ENCODE measurements around the gene ACTA2.

The ACTA2 gene

DNA sequence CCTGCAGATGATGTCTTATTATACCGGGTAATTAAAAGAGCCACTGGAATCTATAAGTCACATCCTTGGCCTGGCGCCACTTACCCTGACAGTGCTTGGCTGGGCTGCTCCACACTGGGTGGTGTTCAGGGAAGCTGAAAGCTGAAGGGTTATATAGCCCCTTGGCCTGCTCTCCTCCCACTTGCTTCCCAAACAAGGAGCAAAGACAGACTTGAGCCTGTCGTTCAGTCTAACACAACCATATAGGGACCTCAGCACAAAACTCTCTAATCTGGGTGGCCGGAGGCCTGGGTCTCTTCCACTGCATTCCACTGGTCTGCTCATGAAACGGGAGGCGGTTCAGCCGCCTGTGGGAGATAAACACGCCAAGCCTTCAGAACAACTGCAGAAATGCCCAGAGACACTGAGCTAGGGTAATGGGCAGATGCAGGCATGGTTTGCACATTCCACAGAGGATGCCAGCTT is at the start of gene ACTA2:
TSS of gene ACTA2 (minus strand) at position 127 of the 465 bp plus-strand sequence. CDS start 3,843 bp downstream, outside the sequence.
- no peak for DNase-seq

DNA sequence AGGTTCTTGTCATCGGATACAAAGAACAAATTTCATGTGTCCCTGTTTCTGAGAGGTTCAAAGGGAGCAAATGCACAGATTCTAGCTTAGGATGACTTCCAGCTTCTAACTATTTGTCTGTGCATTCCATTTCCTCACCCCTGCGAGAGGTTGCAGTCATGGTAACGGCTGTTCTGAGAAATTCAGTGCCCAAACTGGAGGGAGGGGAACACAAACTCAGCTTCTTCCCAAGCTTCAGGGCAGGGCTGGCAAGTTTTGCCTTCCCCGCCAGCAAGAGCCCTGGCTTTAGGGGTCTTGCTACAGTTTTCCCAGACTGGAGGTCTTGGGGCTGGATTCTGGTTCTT is 49.1 kb upstream of the ACTA2 start:
- DNase-seq, result no peak

DNA sequence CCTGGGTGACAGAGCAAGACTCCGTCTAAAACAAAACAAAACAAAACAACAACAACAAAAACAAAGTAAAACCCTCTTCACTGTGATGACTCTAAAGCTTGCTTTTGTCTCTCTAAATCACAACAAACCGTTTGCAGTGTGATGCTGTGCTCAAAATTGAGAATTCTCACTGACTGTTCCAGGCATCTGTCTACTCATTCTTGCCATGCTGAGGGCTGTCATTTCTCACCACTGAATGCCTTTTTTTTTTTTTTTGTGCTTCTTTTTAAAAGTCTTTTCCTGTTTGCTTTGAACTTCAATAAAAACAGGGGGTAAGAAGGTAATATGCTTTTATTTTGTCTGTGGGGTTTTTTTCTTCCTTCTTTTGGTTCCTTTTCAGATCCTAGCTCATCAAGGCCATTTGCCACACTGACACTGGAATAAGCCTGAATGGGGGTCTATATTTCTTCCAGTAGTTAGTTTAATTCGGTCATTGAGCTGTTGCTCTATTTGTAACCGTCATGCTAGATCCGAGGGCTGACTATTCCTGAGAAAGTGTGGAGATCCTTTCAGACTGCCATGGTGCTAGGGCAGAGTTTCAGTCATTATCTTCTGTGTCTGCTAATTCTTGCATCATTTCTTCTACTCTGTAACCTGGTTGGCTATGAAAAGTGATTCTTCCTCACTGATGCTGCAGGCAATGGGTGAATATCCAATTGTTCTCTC is 48.6 kb upstream of the ACTA2 start:
- peak; percentile 46 for DNase-seq

DNA sequence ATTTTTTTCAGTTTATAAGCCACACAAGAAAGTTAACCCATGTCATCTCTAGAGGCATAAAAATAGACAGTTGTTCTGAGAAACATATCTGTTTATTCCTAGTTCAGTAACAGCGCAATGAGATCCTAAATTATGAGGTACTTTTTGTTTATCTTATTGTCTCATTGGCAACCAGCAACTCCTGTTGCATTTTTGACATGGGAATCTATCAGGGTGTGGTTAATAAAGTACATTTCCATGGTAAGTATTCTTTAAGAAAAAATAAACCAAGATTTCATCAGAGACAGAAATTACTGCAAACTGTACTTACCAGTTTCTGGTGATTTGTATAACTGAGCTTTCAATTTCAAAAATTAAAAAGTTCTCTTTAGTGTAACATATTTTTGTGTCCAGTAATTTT is 47.1 kb upstream of the ACTA2 start:
- no peak for DNase-seq

GRCh38 chr10:88996927-88997326 is 44.4 kb upstream of the ACTA2 start:
- DNase-seq, result no peak

- no peak for DNase-seq
Observed at GRCh38 chr10:88995156-88995876, 42.7 kb upstream of the ACTA2 start.

GRCh38 chr10:88994019-88994418 is 41.4 kb upstream of the ACTA2 start:
- DNase-seq, result no peak

GRCh38 chr10:88992921-88993524 is 40.5 kb upstream of the ACTA2 start:
- DNase-seq, result no peak

GRCh38 chr10:88991899-88992320 is 39.3 kb upstream of the ACTA2 start:
- no peak for DNase-seq

- DNase-seq, result peak; percentile 77
Observed at GRCh38 chr10:88991161-88991898, 38.8 kb upstream of the ACTA2 start.

DNA sequence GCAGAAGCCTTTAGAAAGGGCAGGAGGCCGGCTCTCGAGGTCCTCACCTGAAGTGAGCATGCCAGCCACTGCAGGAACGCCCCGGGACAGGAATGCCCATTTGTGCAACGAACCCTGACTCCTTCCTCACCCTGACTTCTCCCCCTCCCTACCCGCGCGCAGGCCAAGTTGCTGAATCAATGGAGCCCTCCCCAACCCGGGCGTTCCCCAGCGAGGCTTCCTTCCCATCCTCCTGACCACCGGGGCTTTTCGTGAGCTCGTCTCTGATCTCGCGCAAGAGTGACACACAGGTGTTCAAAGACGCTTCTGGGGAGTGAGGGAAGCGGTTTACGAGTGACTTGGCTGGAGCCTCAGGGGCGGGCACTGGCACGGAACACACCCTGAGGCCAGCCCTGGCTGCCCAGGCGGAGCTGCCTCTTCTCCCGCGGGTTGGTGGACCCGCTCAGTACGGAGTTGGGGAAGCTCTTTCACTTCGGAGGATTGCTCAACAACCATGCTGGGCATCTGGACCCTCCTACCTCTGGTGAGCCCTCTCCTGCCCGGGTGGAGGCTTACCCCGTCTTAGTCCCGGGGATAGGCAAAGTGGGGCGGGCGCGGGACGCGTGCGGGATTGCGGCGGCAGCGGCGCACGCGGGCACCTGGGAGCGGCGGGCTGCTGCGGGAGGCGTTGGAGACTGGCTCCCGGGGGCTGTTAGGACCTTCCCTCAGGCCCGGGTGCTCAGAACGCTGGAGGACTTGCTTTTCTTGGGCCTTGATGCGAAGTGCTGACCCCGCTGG is 38.0 kb upstream of the ACTA2 start, which contains the start of gene FAS:
TSS of gene FAS (plus strand) at position 415 of the 777 bp plus-strand sequence. CDS start at position 494, 79 bp downstream.
- peak; percentile 79 for DNase-seq

GRCh38 chr10:88989824-88990383 is 37.3 kb upstream of the ACTA2 start:
- no peak for DNase-seq

DNA sequence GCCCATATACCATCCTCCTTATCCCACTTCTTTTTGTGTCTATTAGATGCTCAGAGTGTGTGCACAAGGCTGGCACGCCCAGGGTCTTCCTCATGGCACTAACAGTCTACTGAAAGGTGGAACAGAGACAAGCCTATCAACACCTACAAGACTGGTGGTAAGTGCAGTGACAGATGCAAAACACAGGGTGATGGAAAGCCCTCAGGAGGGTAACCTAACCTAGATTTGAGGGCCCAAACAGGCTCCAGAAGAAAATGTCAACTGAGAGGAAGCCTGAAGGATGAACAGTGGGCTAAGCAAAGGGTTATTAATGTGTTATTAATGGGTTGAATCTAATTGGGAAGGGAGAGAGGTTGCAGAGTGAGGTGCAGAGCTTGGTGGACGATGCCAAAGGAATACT is 36.9 kb upstream of the ACTA2 start:
- no peak for DNase-seq

DNA sequence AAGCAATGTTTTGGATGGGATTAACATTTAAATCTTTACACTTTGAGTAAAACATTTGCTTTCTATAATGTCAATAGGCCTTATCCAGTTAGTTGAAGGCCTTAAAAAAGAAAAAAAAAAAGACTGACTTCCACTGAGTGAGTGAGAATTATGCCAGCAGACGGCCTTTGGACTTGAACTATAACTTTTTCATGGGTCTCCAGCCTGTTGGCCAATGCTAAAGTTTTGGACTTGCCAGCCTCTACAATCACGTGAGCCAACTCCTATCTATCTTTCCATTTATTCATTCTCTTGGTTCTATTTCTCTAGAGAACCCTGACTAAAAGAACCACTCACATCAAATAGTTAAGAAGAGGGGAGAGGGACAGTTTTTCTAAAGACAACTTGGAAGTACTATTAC is 35.3 kb upstream of the ACTA2 start:
- no peak for DNase-seq

- DNase-seq, result no peak
Observed at GRCh38 chr10:88987243-88987725, 34.7 kb upstream of the ACTA2 start.

DNA sequence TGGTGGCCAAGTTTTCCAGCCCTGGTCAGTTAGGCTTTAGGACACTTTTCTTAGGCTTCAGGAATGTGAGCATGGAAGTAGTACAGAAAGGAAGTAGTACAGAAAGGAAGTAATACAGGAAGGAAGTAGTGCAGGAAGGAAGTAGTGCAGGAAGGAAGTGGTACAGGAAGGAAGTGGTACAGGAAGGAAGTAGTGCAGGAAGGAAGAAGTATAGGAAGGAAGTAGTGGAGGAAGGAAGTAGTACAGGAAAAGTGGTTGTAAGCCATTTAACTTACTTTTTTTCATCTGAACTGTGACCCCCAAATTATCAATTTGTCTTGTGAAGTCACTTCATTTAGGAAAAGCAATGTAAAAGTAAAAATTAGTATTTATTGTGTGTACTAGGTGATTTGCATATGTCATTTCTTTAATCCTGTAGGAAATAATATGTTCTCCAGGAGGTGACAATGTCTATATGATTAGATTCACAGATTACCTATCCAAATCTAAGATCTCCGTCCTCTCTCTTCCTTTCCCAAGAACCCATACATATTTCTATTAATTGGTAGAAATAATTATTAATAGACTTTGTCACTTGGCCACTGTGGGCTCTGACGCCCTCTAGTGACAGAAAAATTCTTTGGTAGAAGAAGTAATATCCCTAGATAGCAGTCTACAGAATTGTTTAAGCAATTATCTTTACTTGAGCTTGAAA is 34.1 kb upstream of the ACTA2 start:
- DNase-seq, result no peak

DNA sequence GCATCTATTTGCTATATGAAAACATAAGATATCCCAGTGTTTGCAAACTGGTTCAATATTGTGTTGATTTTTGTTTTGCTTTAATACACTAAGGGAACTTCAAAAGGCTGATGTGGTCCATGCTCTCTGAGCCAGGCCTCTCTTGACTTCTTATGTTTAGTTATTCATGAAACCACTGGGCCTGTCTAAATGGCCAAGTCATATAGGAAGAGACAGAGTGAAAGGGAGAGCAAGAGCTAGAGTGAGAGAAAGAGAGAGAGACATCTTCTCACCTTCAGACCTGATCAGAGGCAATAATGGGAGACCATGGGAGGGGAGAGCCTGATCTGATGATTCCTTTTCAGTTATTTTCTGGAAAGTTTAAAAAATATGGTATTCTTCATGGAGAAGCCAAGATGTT is 32.0 kb upstream of the ACTA2 start:
- no peak for DNase-seq

GRCh38 chr10:88983939-88984338 is 31.4 kb upstream of the ACTA2 start:
- no peak for DNase-seq

DNA sequence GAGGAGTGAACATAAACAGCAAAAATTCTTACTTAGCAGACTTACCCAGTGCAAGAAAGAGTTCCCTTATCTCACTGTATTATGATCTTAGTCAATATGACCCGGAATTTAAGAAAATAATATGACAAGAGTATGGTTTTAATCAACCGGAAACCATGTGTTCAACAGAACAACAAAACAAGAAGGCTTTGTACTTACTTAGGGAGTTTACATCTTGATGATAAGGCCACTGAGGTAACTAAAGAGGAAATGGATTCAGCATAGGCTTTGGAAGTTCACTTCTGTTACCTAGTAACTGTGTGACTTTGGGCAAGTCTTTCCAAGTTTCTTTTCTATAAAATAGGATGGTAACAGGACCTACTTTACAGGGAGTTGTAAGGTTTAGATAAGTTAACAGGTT is 30.6 kb upstream of the ACTA2 start:
- DNase-seq, result no peak

GRCh38 chr10:88982366-88982765 is 29.8 kb upstream of the ACTA2 start:
- no peak for DNase-seq

GRCh38 chr10:88981435-88981834 is 28.9 kb upstream of the ACTA2 start:
- DNase-seq, result no peak

Measured in stimulated activated CD4-positive, alpha-beta T cell treated with anti-CD3 and anti-CD28 coated beads, Interleukin-4, amount 100 ng/mL, for 24 hours (primary cell).